H9 (cell line): ENCODE data around the gene HMMR. TPM values are rescaled to one million over a fixed set of nuclear protein-coding genes. Genes with fewer than 3 reads are reported as not detected.

ENCODE experiments used
- DNase-seq: peaks from one replicate; pipeline ENCODE4 v3.0.0-alpha.2; 2017
- H2AFZ ChIP-seq: one replicate; pipeline ENCODE4 v1.6.1; 2013; ENCODE audit warnings: mild to moderate bottlenecking, low read length, control low read depth, moderate library complexity
- H2AK5ac ChIP-seq: 2 replicates; pipeline ENCODE4 v1.6.1; 2013; ENCODE audit warnings: low read length, control low read depth, mixed read lengths; ENCODE audit not compliant: insufficient read length
- H2BK120ac ChIP-seq: one replicate; pipeline ENCODE4 v1.6.1; 2013; ENCODE audit warnings: low read depth, mild to moderate bottlenecking, low read length, control low read depth, inconsistent platforms; ENCODE audit not compliant: poor library complexity, severe bottlenecking
- H2BK12ac ChIP-seq: 2 replicates; pipeline ENCODE4 v1.6.1; 2013; ENCODE audit warnings: low read length, control low read depth, mixed read lengths, low read depth; ENCODE audit not compliant: insufficient read length
- H2BK15ac ChIP-seq: 2 replicates; pipeline ENCODE4 v1.6.1; 2013; ENCODE audit warnings: low read depth, low read length, control low read depth
- H2BK20ac ChIP-seq: one replicate; pipeline ENCODE4 v1.6.1; 2013; ENCODE audit warnings: low read depth, mild to moderate bottlenecking, low read length, control low read depth, inconsistent platforms; ENCODE audit not compliant: poor library complexity, severe bottlenecking
- H2BK5ac ChIP-seq: 2 replicates; pipeline ENCODE4 v1.6.1; 2013; ENCODE audit warnings: low read length, control low read depth, mixed read lengths; ENCODE audit not compliant: insufficient read length
- H3K14ac ChIP-seq: 2 replicates; pipeline ENCODE4 v1.6.1; 2013; ENCODE audit warnings: low read length, control low read depth; ENCODE audit not compliant: insufficient read depth
- H3K18ac ChIP-seq: 2 replicates; pipeline ENCODE4 v1.6.1; 2013; ENCODE audit warnings: low read depth, mild to moderate bottlenecking, mixed read lengths, low read length, control low read depth; ENCODE audit not compliant: insufficient read length
- H3K23ac ChIP-seq: 2 replicates; pipeline ENCODE4 v1.6.1; 2013; ENCODE audit warnings: low read length, control low read depth, mixed read lengths, low read depth; ENCODE audit not compliant: insufficient read length
- H3K23me2 ChIP-seq: 2 replicates; pipeline ENCODE4 v1.6.1; 2013; ENCODE audit warnings: low read depth, mild to moderate bottlenecking, mixed read lengths, low read length, control low read depth; ENCODE audit not compliant: insufficient read length, poor library complexity, severe bottlenecking
- H3K27ac ChIP-seq: 2 replicates; pipeline ENCODE4 v1.5.1; 2013; ENCODE audit warnings: low read length, control low read depth, mixed read lengths, low read depth; ENCODE audit not compliant: insufficient read length
- H3K27me3 ChIP-seq: 2 replicates; pipeline ENCODE4 v1.6.1; 2013; ENCODE audit warnings: low read length, control low read depth, inconsistent platforms; ENCODE audit not compliant: insufficient read depth
- H3K4ac ChIP-seq: 2 replicates; pipeline ENCODE4 v1.6.1; 2013; ENCODE audit warnings: low read depth, mild to moderate bottlenecking, control low read depth, inconsistent platforms, low read length, moderate library complexity
- H3K4me1 ChIP-seq: 2 replicates; pipeline ENCODE4 v1.6.1; 2013; ENCODE audit warnings: low read length, control low read depth, inconsistent platforms; ENCODE audit not compliant: insufficient read depth
- H3K4me2 ChIP-seq: 2 replicates; pipeline ENCODE4 v1.6.1; 2013; ENCODE audit warnings: low read length, control low read depth, mixed read lengths; ENCODE audit not compliant: insufficient read length, insufficient read depth
- H3K56ac ChIP-seq: 2 replicates; pipeline ENCODE4 v1.6.1; 2013; ENCODE audit warnings: low read depth, mild to moderate bottlenecking, mixed read lengths, low read length, control low read depth; ENCODE audit not compliant: insufficient read length
- H3K79me1 ChIP-seq: 2 replicates; pipeline ENCODE4 v1.6.1; 2013; ENCODE audit warnings: low read depth, mild to moderate bottlenecking, moderate library complexity, low read length, control low read depth, inconsistent platforms; ENCODE audit not compliant: insufficient read depth, poor library complexity, severe bottlenecking
- H3K79me2 ChIP-seq: 2 replicates; pipeline ENCODE4 v1.6.1; 2013; ENCODE audit warnings: low read length, control low read depth, inconsistent platforms; ENCODE audit not compliant: insufficient read depth
- H3K9ac ChIP-seq: 2 replicates; pipeline ENCODE4 v1.6.1; 2013; ENCODE audit warnings: low read length, control low read depth, mixed read lengths; ENCODE audit not compliant: insufficient read length; ENCODE audit errors: extremely low read depth
- H3K9me3 ChIP-seq: one replicate; pipeline ENCODE4 v1.6.1; 2013; ENCODE audit warnings: low read depth, low read length, inconsistent platforms; ENCODE audit not compliant: control insufficient read depth
- H3T11ph ChIP-seq: one replicate; pipeline ENCODE4 v1.6.1; 2013; ENCODE audit warnings: mild to moderate bottlenecking, low read length, control low read depth, inconsistent platforms
- H4K20me1 ChIP-seq: one replicate; pipeline ENCODE4 v1.6.1; 2013; ENCODE audit not compliant: control insufficient read depth, insufficient read length, insufficient read depth
- H4K5ac ChIP-seq: 2 replicates; pipeline ENCODE4 v1.6.1; 2013; ENCODE audit warnings: low read depth, mild to moderate bottlenecking, mixed read lengths, low read length, control low read depth; ENCODE audit not compliant: insufficient read length
- H4K8ac ChIP-seq: replicated peaks from 2 replicates; pipeline ENCODE4 v1.6.1; 2013; ENCODE audit warnings: low read length, control low read depth, mixed read lengths, low read depth; ENCODE audit not compliant: insufficient read length
- H4K91ac ChIP-seq: 2 replicates; pipeline ENCODE4 v1.6.1; 2013; ENCODE audit warnings: low read depth, mild to moderate bottlenecking, moderate library complexity, mixed read lengths, low read length, control low read depth; ENCODE audit not compliant: insufficient read length
- H3K27ac Mint-ChIP-seq, 3 experiments: 2 replicates in 2 of 3; 3 replicates in 1 of 3; pipeline ENCODE4 v1.8.0; 2020 to 2021; ENCODE audit warnings: mixed read lengths in 3 of 3, mild to moderate bottlenecking in 1 of 3, moderate library complexity in 1 of 3
- H3K27me3 Mint-ChIP-seq: 2 replicates; pipeline ENCODE4 v1.8.0; 2021; ENCODE audit warnings: low read depth, mild to moderate bottlenecking, moderate library complexity, mixed read lengths
- H3K36me3 Mint-ChIP-seq, 3 experiments: 2 replicates in 2 of 3; 3 replicates in 1 of 3; pipeline ENCODE4 v1.8.0; 2020 to 2021; ENCODE audit warnings: low read depth in 3 of 3, mixed read lengths in 3 of 3; ENCODE audit not compliant: insufficient read depth in 1 of 3
- H3K4me1 Mint-ChIP-seq, 2 experiments: 2 replicates each; pipeline ENCODE4 v1.8.0; 2020; ENCODE audit warnings: mixed read lengths in 2 of 2
- H3K4me3 Mint-ChIP-seq, 2 experiments: 2 replicates in 1 of 2; 3 replicates in 1 of 2; pipeline ENCODE4 v1.8.0; 2020 to 2021; ENCODE audit warnings: mild to moderate bottlenecking in 2 of 2, mixed read lengths in 2 of 2, moderate library complexity in 1 of 2
- H3K9me3 Mint-ChIP-seq, 2 experiments: 2 replicates in 1 of 2; 3 replicates in 1 of 2; pipeline ENCODE4 v1.8.0; 2020; ENCODE audit warnings: mild to moderate bottlenecking in 2 of 2, mixed read lengths in 2 of 2, moderate library complexity in 1 of 2
- WGBS: extraction: QIAGEN DNeasy Blood & Tissue Kit; methylation state at CpG from one replicate; pipeline ENCODE4 v1.1.7; 2013; ENCODE audit warnings: missing lambda C conversion rate, low lambda C conversion rate, mixed read lengths; ENCODE audit not compliant: insufficient read length; ENCODE audit errors: extremely low coverage; 5-methylcytosine and 5-hydroxymethylcytosine counted together
- total RNA-seq: library from RNA; stranded (reverse); gene quantifications from 2 replicates; pipeline ENCODE4 v1.2.1, GENCODE V29; 2021
- TF ChIP-seq, protein P1 (sequence below): fragments of 200-600 bp; sonication (generic); conservative IDR thresholded peaks from 3 replicates; pipeline ENCODE4 v1.8.0; 2021; ENCODE audit warnings: antibody characterized with exemption, mild to moderate bottlenecking

HMMR gene
- total RNA-seq, 1 experiment from 2014 or later: 36.2 TPM

- Mint-ChIP-seq H3K36me3 (peaks cover 49 to 70% (median 69%) of the 10 kb centered on the region in 3 experiments), H3K27ac (peak overlapping the region in 1 of 3 experiments; percentile 46; a peak in 2 of 7 replicates), H3K9me3 (peaks cover 21% of the 10 kb centered on the region in 2 experiments), H3K4me3 (no peak overlapping the region), H3K4me1 (0 out of 4 replicates have a peak, but pooled peaks cover 0 to 2% of the 10 kb centered on the region in 2 experiments), H3K27me3 (no peaks in the 10 kb centered on the region)
- H2BK120ac ChIP-seq: no peak overlapping the region
- H3K4me1 ChIP-seq: no peaks in the 10 kb centered on the region; the same call in 1 of the 2 replicates
- no peak overlapping the region for H3K56ac ChIP-seq
- no peak overlapping the region for H2AK5ac ChIP-seq
- no peaks in the 10 kb centered on the region for H3K23me2 ChIP-seq
- DNase-seq: no peak
- H4K91ac ChIP-seq: no peak overlapping the region
- H3K18ac ChIP-seq: no peak overlapping the region
- no peak overlapping the region for H2BK20ac ChIP-seq
- TF ChIP-seq, protein P1, sequence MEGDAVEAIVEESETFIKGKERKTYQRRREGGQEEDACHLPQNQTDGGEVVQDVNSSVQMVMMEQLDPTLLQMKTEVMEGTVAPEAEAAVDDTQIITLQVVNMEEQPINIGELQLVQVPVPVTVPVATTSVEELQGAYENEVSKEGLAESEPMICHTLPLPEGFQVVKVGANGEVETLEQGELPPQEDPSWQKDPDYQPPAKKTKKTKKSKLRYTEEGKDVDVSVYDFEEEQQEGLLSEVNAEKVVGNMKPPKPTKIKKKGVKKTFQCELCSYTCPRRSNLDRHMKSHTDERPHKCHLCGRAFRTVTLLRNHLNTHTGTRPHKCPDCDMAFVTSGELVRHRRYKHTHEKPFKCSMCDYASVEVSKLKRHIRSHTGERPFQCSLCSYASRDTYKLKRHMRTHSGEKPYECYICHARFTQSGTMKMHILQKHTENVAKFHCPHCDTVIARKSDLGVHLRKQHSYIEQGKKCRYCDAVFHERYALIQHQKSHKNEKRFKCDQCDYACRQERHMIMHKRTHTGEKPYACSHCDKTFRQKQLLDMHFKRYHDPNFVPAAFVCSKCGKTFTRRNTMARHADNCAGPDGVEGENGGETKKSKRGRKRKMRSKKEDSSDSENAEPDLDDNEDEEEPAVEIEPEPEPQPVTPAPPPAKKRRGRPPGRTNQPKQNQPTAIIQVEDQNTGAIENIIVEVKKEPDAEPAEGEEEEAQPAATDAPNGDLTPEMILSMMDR: no peak
- no peak overlapping the region for H2BK5ac ChIP-seq
- no peaks in the 10 kb centered on the region for H3K9me3 ChIP-seq
- no peaks in the 10 kb centered on the region for H4K20me1 ChIP-seq
- H2AFZ ChIP-seq: no peak overlapping the region
- H4K8ac ChIP-seq: no peak overlapping the region
- H3K27ac ChIP-seq: no peak overlapping the region
- H2BK15ac ChIP-seq: no peak overlapping the region
- no peaks in the 10 kb centered on the region for H3K27me3 ChIP-seq
- no peak overlapping the region for H3K23ac ChIP-seq
- no CpG with 5 or more reads among the region's 3 CpGs for WGBS
- no peaks in the 10 kb centered on the region for H3K79me2 ChIP-seq
- no peak overlapping the region for H3K9ac ChIP-seq
- no peak overlapping the region for H2BK12ac ChIP-seq
- no peak overlapping the region for H3T11ph ChIP-seq
- H3K14ac ChIP-seq: no peak overlapping the region
- no peaks in the 10 kb centered on the region for H3K79me1 ChIP-seq
- no peak overlapping the region for H3K4ac ChIP-seq
- H4K5ac ChIP-seq: no peak overlapping the region
- H3K4me2 ChIP-seq: no peak overlapping the region
Measured at GRCh38 chr5:163489745-163490075, 29.3 kb downstream of the HMMR start.
